Left lobe of liver (tissue), 2 donors: Measurements from ENCODE around the gene HBB. TPM values are rescaled to one million over a fixed set of nuclear protein-coding genes. Genes with fewer than 3 reads are reported as not detected.
A peak's percentile ranks its signal among the peaks of the same experiment; 100 is the strongest.
"Not testable (repeated sequence)": the region's sequence is repeated elsewhere in the genome, so short reads cannot be mapped to it uniquely, and the experiment has no call there.

Experiments used
- ATAC-seq: fragments of 200-7000 bp; cut with Tn5 transposase; one replicate; pipeline ENCODE4 v1.9.1; 2020; ENCODE audit warnings: mild to moderate bottlenecking, moderate library complexity
- DNase-seq: peaks from one replicate; pipeline ENCODE4 v3.0.0-alpha.2; 2020; ENCODE audit warnings: low spot score
- total RNA-seq: library from RNA; stranded (reverse); gene quantifications from one replicate; pipeline ENCODE4 v1.2.1, GENCODE V29; 2021
- donor health status: DM: no; HTN: no; CAD: no; lungs with moderate emphysema.
- donor health status: DM: no; HTN: yes; CAD: no.

The HBB gene
- 143 TPM for total RNA-seq

DNA sequence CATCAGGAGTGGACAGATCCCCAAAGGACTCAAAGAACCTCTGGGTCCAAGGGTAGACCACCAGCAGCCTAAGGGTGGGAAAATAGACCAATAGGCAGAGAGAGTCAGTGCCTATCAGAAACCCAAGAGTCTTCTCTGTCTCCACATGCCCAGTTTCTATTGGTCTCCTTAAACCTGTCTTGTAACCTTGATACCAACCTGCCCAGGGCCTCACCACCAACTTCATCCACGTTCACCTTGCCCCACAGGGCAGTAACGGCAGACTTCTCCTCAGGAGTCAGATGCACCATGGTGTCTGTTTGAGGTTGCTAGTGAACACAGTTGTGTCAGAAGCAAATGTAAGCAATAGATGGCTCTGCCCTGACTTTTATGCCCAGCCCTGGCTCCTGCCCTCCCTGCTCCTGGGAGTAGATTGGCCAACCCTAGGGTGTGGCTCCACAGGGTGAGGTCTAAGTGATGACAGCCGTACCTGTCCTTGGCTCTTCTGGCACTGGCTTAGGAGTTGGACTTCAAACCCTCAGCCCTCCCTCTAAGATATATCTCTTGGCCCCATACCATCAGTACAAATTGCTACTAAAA, at the start of gene HBB:
TSS of gene HBB (minus strand) at position 340 of the 579 bp plus-strand sequence. CDS start at position 290, 50 bp downstream.
- DNase-seq (no peak), ATAC-seq (no peak)

DNA sequence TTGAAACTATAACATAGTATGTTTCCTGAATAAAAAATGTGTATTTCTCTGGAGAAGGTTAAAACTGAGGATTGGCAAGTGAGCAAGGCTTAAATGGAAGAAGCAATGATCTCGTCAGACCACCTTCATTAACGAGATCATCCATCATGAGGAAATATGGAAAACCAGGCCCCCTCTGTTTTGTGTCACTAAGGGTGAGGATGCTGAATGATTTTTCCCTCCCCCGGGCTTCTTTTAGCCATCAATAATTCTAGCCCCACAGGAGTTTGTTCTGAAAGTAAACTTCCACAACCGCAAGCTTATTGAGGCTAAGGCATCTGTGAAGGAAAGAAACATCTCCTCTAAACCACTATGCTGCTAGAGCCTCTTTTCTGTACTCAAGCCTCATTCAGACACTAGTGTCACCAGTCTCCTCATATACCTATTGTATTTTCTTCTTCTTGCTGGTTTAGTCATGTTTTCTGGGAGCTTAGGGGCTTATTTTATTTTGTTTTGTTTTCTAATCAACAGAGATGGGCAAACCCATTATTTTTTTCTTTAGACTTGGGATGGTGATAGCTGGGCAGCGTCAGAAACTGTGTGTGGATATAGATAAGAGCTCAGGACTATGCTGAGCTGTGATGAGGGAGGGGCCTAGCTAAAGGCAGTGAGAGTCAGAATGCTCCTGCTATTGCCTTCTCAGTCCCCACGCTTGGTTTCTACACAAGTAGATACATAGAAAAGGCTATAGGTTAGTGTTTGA, 48.7 kb upstream of the HBB start:
- DNase-seq = no peak
- no peak for ATAC-seq

DNA sequence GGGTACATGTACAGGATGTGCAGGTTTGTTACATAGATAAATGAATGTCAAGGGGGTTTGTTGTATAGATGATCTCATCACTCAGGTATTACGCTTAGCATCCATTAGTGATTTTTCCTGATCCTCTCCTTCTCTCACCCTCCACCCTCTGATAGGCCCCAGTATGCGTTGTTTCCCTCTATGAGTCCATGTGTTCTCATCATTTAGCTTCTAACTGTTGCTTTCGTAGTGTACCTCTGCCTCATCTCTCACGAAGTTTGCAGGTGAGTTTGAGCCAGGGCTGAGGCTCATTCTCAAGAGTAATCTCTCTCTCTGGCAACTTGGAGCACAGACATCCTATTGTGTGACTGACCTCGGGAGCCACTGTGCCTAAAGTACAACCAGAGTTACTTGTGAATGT, 47.5 kb upstream of the HBB start:
- ATAC-seq = no peak
- no peak for DNase-seq

DNA sequence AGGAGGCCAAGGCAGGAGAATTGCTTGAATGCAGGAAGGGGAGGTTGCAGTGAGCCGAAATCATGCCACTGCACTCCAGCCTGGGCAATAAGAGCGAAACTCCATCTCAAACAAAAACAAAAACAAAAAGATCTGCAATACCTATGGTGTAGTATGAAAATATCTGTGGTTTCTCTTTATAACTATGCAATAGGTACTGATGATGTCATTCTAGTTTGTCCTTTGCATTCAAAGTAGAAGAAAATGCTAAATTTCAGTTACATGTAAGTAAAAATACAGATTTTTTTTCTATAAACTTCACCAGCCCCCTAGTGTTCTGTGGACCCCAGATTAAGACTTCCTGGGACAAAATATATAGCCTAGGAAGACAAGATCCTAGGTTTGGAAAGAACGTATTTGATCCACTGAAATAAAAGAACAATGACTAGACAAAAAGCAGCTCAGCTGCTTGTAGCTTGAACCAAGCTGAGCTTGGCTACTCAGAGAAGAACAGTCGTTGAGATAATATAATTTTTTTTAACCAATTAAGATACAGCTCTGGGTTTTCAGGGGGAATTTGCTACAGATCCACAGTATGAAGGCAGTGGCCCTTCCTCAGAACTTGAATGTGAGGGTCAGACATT, 45.6 kb upstream of the HBB start:
- no peak for ATAC-seq
- DNase-seq = no peak

DNA sequence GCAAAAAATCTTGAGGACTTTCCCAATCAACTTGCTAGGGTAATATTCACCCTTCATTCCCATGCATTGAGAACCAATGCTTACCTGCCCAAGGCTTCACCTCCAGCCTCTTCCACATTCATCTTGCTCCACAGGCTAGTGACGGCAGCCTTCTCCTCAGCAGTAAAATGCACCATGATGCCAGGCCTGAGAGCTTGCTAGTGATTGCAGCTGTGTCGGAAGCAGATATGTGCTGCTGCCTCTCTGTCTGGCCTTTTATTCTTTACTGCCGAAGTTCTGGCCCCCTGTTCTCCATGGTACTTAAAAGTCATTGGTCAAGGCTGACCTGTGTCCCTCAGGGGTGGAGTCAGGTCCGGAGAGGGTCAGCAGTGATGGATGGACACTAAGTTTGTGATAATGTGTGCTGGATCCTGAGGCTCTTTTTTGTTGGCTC, 42.9 kb upstream of the HBB start, which contains the start of gene HBE1:
TSS of gene HBE1 (minus strand) at position 231 of the 433 bp plus-strand sequence. CDS start at position 176, 55 bp downstream.
- DNase-seq (no peak), ATAC-seq (no peak)

DNA sequence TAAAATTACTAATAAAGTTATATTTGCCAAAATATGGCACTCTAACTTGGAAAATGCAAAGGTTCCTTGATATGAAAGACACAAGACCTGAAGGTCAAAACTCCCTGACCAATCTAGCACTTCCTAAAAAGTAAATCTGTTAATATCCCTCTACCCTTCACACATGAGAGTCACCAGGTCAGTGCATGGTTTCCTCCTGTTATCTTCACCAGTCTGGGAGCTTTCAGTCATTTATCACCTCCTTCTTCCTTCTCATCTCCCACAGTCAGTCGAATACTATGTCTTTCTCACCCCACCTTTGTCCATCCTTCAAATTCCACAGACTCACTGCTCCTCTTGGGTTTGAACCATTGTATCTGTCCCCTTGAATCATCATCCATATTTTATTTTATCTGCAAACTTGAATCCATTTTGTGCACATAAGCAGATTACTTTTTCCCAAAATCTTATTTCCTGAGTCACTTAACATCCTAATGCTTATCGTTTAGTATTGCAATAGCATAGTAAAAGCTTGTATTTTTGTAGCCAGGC, 40.2 kb upstream of the HBB start:
- DNase-seq = no peak

DNA sequence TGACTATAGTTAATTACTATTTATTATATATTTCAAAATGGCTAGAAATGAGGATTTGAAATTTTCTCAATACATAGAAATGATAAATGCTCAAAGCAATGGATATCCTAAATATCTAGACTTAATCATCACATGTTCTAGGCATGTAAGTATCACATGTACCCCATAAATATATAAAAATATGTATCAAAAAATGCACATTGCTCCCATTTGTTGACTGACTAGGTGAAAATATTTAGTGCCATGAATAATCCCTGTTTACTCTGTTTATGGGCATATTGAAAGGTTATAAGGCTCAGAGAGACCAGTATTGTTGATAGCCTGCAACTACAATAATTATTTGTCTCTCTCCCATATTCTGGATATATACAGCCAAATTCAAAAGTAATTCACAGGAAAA, 39.7 kb upstream of the HBB start:
- DNase-seq (no peak), ATAC-seq (no peak)

More for the DNA sequence above, 40.2 kb upstream of the HBB start:
- ATAC-seq = no peak

DNA sequence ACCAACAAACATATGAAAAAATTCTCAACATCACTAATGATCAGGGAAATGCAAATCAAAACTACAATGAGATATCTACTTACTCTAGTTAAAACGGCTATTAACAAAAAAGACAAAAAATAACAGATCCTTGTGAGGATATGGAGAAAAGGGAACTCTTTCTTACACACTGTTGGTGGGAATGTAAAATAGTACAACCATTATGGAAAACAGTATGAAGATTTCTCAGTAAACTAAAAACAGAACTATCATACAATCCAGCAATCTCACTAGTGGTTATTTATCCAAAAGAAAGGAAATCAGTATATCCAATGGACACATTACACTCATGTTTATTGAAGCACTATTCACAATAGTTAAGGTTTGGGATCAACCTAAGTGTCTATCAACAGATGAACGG, 39.0 kb upstream of the HBB start:
- DNase-seq = no peak
- ATAC-seq = no peak

DNA sequence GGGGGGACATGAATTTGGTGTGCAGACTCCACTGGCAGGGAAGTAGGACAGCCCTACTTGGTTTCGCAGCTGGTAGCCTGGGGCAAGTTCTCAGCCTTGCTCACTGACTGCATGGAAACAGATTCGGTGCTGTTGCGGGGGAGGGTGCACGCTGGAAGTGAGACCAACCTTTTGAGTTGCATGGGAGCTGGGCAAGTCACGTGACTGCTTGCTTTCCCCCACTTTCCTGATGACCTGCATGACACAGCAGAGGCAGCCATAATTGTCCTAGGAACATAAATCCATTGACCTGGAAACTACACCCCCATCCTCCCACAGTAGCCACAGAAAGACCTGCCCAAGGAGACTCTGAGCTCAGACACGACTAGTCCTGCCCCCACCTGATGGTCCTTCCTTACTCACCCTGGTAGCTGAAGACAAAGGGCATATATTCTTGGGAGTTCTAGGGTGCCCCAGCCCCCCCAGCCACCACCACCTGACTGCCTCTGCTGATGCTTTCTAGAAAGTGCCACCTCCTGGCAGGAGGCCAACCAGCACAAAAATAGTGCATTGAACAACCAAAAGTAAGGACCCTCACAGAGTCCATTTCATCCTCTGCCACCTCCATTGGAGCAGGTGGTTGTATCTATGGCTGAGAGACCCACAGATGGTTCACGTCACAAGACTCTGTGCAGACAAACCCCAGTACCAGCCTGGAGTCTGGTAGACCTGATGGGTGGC, 31.8 kb upstream of the HBB start:
- ATAC-seq = no peak
- no peak for DNase-seq

DNA sequence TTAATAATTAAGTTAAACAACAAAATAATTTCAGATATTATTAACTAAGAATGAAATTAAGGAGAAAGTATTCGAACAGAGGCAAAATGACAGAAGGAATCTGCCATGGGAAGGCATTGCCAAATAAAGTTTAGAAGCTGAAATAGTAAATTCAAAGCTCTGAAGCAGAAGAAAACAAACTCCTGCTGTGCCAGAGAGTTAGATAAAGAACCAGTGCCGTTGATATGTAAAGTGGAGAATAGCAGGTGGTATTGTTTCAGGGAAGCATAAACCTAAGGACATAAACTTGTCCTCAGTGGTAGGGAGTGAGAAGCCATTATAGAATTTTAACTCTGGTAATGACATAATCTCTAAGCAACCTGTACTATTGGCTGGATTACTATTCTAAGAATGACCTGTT, 30.4 kb upstream of the HBB start:
- ATAC-seq (no peak), DNase-seq (no peak)

DNA sequence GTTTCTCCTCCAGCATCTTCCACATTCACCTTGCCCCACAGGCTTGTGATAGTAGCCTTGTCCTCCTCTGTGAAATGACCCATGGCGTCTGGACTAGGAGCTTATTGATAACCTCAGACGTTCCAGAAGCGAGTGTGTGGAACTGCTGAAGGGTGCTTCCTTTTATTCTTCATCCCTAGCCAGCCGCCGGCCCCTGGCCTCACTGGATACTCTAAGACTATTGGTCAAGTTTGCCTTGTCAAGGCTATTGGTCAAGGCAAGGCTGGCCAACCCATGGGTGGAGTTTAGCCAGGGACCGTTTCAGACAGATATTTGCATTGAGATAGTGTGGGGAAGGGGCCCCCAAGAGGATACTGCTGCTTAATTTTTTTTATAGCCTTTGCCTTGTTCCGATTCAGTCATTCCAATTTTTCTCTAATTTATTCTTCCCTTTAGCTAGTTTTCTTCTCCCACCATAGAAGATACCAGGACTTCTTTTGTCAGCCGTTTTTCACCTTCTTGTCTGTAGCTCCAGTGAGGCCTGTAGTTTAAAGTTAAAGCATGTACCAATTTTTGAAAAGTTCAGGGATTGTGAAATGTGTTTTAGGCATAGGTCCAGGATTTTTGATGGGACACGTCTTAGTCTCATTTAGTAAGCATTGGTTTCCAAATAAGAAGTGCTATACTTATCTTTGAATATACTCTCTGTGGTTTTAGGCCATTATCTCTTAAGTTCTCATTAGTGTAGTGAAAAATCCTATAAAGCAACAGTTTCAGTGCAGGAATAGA, 28.0 kb upstream of the HBB start, which contains the start of gene HBG2:
TSS of gene HBG2 (minus strand) at position 136 of the 768 bp plus-strand sequence. CDS start at position 83, 53 bp downstream.
- not testable (repeated sequence) for DNase-seq, ATAC-seq

DNA sequence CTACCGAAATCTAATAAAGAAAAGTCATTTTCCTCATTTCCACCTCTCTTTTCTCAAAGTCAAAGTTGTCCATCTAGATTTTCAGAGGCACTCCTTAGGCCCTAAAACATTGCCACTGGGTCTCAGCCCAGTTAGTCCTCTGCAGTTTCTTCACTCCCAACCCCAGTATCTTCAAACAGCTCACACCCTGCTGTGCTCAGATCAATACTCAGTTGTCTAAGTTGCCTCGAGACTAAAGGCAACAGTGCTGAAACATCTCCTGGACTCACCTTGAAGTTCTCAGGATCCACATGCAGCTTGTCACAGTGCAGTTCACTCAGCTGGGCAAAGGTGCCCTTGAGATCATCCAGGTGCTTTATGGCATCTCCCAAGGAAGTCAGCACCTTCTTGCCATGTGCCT, 27.2 kb upstream of the HBB start:
- not testable (repeated sequence) for DNase-seq, ATAC-seq

DNA sequence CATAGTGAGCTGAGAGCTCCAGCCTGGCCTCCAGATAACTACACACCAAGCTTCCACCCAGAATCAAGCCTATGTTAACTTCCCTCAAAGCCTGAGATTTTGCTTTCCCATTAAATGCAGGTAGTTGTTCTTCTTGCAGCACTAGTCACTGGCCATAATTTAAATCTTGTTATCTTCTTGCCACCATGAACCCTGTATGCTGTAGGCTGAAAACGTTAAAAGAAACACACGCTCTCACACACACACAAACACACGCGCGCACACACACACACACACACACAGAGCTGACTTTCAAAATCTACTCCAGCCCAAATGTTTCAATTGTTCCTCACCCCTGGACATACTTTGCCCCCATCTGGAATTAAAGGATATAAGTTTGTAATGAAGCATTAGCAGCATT, 26.6 kb upstream of the HBB start:
- DNase-seq, ATAC-seq: not testable (repeated sequence)

DNA sequence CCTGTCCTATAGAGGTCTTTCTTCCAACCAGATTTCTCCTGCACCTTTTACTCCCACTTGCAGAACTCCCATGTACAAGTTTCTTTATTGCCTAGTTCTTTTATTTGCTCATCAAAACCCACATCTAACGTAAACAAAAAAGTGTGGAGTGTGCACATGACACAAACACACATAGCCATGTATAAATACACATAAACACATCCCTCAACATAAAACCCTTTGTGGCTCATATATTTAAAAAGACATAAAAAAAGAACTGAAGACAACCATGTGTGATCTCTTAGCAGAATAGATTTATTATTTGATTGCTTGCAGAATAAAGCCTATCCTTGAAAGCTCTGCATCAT, 26.0 kb upstream of the HBB start:
- ATAC-seq = no peak
- DNase-seq = no peak

DNA sequence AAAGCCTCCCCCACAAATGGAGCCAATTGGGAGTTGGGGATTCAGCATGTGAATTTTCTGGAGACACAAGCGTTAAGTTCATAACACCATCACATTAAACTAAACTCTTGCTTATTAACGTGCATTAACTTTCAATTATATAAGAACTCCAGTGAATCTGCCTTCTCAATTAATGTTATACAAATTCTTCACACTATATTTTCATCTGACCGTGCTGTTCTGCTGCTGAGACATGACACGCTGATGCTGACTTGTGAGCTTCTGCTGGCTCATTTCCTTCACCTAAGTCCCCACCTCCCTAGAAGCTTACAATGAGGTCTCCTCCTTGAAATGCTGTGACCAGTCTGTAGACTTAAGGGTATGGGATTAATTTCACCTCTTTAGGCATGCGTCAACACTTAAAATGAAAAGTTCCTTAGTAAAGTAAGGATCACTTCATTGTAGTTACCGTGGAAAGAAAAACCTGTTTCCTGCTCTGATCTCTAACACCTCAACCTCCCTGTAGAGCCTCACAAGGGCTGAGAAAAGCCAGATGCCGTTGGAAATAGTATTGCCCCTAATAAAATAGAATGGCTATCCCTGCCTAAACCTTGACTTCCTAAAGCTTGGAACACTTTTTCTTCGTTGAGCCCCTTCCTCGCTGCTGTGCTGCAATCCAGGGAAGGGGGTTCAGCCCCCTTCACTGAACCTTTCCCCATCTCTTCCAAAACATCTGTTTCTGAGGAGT, 25.5 kb upstream of the HBB start:
- ATAC-seq = no peak
- no peak for DNase-seq

DNA sequence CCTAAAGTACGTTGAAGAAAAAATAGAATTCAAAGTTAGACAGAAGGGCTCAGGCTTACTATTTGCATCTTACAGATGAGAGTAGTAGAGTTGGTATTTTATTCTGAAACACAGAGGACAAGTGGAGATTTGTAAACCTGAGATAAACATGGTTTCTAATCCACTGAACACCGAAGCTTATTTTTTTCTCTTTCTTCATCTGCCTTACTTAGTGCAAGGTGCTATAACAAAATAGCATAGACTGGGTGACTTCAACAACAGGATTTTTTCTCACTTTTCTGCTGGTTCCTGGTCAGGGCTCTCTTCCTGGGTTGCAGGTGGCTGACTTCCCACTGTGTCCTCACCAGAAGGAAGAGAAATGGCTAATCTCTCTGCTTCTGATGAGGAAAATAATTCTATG, 24.9 kb upstream of the HBB start:
- ATAC-seq (no peak), DNase-seq (no peak)

DNA sequence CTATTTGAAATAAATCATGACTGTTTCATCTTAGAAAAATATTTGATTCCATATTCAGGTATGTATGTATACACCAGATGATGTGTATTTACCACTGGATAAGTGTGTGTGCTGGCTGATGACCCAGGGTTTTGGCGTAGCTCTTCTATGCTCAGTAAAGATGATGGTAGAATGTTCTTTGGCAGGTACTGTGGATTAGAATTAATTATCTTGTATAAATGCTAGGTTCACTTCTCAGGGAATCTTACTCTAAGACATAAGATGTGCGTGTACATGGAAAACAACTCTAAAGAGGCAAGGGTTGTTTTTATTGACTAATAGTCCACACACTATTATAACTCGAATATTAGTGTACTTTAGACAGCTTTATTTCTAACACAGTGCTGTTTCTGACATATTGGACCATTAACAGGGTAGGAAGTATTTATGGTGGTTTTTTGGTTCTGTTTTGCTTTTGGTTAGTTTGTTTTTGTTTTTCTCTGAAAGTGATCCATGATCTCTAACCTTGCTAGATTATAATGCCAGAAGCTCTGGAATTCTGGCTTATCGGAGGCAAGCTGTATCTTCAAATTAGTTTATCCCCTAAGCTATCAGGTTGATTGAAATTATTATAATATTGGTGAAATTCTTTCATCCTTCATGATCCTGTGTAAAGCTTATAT, 23.8 kb upstream of the HBB start:
- ATAC-seq = no peak
- DNase-seq = no peak

DNA sequence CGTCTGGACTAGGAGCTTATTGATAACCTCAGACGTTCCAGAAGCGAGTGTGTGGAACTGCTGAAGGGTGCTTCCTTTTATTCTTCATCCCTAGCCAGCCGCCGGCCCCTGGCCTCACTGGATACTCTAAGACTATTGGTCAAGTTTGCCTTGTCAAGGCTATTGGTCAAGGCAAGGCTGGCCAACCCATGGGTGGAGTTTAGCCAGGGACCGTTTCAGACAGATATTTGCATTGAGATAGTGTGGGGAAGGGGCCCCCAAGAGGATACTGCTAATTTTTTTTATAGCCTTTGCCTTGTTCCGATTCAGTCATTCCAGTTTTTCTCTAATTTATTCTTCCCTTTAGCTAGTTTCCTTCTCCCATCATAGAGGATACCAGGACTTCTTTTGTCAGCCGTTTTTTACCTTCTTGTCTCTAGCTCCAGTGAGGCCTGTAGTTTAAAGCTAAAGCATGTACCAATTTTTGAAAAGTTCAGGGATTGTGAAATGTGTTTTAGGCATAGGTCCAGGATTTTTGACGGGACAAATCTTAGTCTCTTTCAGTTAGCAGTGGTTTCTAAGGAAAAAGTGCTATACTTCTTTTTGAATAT, 23.0 kb upstream of the HBB start, which contains the start of gene HBG1:
TSS of gene HBG1 (minus strand) at position 51 of the 590 bp plus-strand sequence. CDS start 53 bp downstream, outside the sequence.
- peak; percentile 36 for ATAC-seq
- not testable (repeated sequence) for DNase-seq

DNA sequence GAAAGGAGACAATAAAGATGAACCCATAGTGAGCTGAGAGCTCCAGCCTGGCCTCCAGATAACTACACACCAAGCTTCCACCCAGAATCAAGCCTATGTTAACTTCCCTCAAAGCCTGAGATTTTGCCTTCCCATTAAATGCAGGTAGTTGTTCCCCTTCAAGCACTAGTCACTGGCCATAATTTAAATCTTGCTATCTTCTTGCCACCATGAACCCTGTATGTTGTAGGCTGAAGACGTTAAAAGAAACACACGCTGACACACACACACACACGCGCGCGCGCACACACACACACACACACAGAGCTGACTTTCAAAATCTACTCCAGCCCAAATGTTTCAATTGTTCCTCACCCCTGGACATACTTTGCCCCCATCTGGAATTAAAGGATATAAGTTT, 21.6 kb upstream of the HBB start:
- not testable (repeated sequence) for DNase-seq, ATAC-seq
